ENCODE measurements around the gene WDR4.
"Not testable (repeated sequence)": the region's sequence is repeated elsewhere in the genome, so short reads cannot be mapped to it uniquely, and the experiment has no call there.

Gene WDR4

DNA sequence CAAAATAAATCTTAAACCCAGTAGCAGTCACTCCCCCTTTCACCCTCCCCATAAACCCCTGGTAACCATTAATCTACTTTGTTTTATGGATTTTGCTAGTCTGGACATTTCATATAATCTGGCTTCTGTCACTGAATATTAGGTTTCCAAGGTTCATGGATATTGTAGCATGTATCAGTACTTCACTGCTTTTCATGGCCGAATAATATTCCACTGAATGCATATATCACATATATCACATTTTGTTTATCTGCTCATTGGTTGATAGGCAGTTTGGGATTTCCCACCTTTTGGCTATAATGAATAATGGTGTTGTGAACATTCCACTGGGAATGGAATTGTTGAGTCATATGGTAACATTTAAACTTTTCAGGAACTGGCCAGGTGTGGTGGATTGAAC lies 4.6 kb upstream of the WDR4 start:
- H3K4me2 ChIP-seq, result no peak overlapping the region
- H3K27me3 ChIP-seq, result no peaks in the 10 kb centered on the region
- H3K27ac ChIP-seq, result no peak overlapping the region
- no peaks in the 10 kb centered on the region for H3K9me3 ChIP-seq
- H3K4me1 ChIP-seq, result peaks cover 10% of the 10 kb centered on the region
- no peaks in the 10 kb centered on the region for H4K20me1 ChIP-seq
- H3K4me3 ChIP-seq, result no peak overlapping the region
- TF ChIP-seq Cebpa-rat (IDR thresholded peaks at IDR 0.05), result no peak
- no peaks in the 10 kb centered on the region for H3K36me3 ChIP-seq
- H3K9ac ChIP-seq, result no peak overlapping the region

- H3K27ac ChIP-seq, result no peak overlapping the region
- no peaks in the 10 kb centered on the region for H3K27me3 ChIP-seq
- peaks cover 14% of the 10 kb centered on the region; the same call in 1 of the 2 replicates for H4K20me1 ChIP-seq
- no peak for TF ChIP-seq Cebpa-rat (IDR thresholded peaks at IDR 0.05)
- peak overlapping the region; percentile 94 for H3K9ac ChIP-seq
- peaks cover 16% of the 10 kb centered on the region for H3K36me3 ChIP-seq
- peak overlapping the region; percentile 96 for H3K4me3 ChIP-seq
- H3K4me1 ChIP-seq, result peaks cover 21% of the 10 kb centered on the region
- H3K4me2 ChIP-seq, result peak overlapping the region; percentile 85
- no peaks in the 10 kb centered on the region for H3K9me3 ChIP-seq
These were observed 1.0 kb upstream of the WDR4 start for GRCh38 chr21:42880352-42880751.

GRCh38 chr21:42878678-42878992 lies 704 bp downstream of the WDR4 start:
- H3K4me2 ChIP-seq, result peak overlapping the region; percentile 88
- H3K27ac ChIP-seq, result peak overlapping the region; percentile 94

GRCh38 chr21:42875811-42876210 lies 3.5 kb downstream of the WDR4 start:
- H3K27ac ChIP-seq, H3K9me3 ChIP-seq, H3K27me3 ChIP-seq, H3K9ac ChIP-seq, H3K4me2 ChIP-seq, H3K4me3 ChIP-seq: not testable (repeated sequence)
- Histone ChIP-seq H3K36me3 (peaks cover 61% of the 10 kb centered on the region), H3K4me1 (peaks cover 21% of the 10 kb centered on the region), H4K20me1 (peaks cover 39% of the 10 kb centered on the region)

More at GRCh38 chr21:42878678-42878992, 704 bp downstream of the WDR4 start:
- H3K4me3 ChIP-seq, result peak overlapping the region; percentile 96
- TF ChIP-seq Cebpa-rat (IDR thresholded peaks at IDR 0.05), result no peak
- no peaks in the 10 kb centered on the region for H3K27me3 ChIP-seq
- H3K9me3 ChIP-seq, result no peaks in the 10 kb centered on the region
- peak overlapping the region; percentile 94 for H3K9ac ChIP-seq
- peaks cover 33% of the 10 kb centered on the region for H3K36me3 ChIP-seq
- H4K20me1 ChIP-seq, result peaks cover 18% of the 10 kb centered on the region; the same call in 1 of the 2 replicates
- peaks cover 21% of the 10 kb centered on the region for H3K4me1 ChIP-seq

DNA sequence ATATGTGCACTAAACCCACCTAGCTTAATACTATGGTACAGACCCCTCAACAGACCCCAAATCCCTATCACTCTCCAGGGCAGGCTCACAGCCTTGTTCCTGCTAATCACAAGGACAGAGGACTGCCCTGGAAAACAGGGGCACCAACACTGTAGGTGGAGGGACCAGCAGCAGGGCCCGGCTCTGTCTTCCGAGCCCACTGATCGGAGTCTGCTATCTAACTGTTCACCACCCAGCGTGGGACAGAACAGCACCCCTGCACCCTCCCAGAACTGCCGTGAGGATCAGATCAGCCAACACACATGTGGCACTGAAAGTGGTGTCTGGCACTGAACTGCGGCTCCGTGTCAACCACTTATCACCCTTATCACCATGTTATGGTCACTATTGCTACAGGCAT lies 6.2 kb downstream of the WDR4 start:
- Histone ChIP-seq H3K9me3 (no peaks in the 10 kb centered on the region), H3K4me1 (peaks cover 14% of the 10 kb centered on the region), H3K4me3 (no peak overlapping the region), H3K27ac (no peak overlapping the region), H3K4me2 (no peak overlapping the region), H3K27me3 (no peaks in the 10 kb centered on the region), H4K20me1 (peaks cover 64% of the 10 kb centered on the region), H3K36me3 (peaks cover 88% of the 10 kb centered on the region), H3K9ac (no peak overlapping the region)
- TF ChIP-seq Cebpa-rat (IDR thresholded peaks at IDR 0.05), result no peak

DNA sequence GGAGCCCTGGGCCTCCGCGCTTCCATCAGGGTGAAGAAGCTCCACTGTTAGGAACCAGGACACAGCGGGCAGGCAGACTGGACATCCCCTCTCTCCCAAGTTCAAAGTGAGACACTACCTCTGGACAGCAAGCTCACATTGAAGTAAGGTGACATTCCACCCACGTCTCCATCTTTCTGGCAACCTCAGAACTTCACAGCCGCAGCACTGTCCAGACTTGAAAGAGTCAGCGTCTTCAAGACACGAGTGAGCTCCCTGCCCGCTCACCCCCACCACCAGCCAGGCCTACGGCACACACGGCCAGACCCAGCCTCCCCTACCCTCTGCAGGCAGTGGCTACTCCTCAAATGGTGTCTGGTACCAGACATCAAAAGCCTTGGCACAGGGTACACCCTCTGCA lies 11.1 kb downstream of the WDR4 start:
- no peak overlapping the region for H3K27ac ChIP-seq
- H3K4me2 ChIP-seq, result no peak overlapping the region
- TF ChIP-seq Cebpa-rat (IDR thresholded peaks at IDR 0.05), result no peak
- no peak overlapping the region for H3K9ac ChIP-seq
- peaks cover 47% of the 10 kb centered on the region for H3K4me1 ChIP-seq
- H3K9me3 ChIP-seq, result no peaks in the 10 kb centered on the region
- H3K27me3 ChIP-seq, result no peaks in the 10 kb centered on the region
- peaks cover 84% of the 10 kb centered on the region for H3K36me3 ChIP-seq
- peaks cover 89% of the 10 kb centered on the region for H4K20me1 ChIP-seq
- no peak overlapping the region for H3K4me3 ChIP-seq

DNA sequence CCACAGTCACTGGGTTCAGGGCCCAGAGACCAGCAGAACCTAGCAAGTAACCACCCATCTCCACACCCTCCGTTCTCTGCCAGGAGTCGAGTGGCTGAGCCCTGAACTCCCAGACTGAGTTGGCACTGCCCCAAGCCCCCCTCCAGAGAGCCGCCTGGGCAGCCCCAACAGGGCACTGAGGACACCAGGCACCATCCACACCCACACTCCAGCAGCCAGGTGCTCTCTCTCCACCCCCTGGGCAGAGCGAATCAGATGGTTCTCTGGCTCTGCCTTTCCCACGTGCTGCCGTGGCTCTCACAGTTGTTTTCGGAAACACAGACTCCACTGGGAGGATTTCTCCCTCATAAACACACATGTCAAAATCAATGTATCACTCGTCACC lies 13.6 kb downstream of the WDR4 start:
- peak overlapping the region; percentile 92 for H3K4me2 ChIP-seq

DNA sequence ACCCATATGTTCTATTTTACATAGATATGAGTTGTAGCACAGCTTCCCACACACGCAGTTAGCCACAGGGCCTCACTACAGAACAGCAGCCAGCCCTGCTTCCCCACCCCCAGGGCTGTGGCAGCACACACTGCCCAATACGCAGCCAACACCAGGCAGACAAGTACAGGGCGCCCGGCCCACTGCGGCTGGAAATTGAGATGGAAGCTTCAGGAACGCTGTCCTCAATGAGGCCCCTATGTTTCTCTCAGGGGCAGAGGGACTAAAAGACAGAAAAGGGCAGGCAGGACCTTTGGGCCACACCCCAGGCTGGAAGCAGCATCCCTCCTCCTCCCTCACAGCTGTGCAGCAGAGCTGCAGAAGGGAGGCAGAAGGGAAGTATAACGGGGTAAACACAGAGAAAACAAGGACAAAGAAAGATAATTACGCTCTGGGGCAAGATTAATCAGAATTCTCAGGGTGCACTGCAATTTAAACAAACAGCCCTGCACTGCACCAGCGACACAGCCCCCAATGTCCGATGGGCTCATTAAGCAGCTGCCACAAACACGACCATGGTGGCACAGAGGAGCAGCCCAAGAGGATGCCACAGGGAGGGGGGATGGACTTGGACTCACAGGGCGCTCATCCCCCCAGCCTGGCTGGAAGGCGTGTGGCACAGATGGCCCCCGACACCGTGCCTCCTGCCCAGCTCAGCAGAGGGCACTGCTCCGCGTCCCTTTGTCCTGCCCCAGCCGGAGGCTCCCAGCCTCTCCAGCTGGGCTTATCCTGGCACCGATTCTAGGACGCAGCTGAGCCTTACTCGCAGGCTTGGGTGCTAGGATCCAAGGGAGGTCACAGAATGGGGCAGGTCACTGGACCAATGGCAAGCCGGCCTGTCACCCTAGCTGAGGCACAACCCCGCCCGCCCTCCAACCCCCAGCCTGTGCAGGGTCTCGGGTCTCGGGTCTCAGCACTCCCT lies 14.2 kb downstream of the WDR4 start:
- peaks cover 54% of the 10 kb centered on the region for H3K4me1 ChIP-seq
- no peak for TF ChIP-seq Cebpa-rat (IDR thresholded peaks at IDR 0.05)
- H3K4me2 ChIP-seq, result peak overlapping the region; percentile 92
- peak overlapping the region; percentile 53 for H3K9ac ChIP-seq
- H3K27me3 ChIP-seq, result no peaks in the 10 kb centered on the region
- H3K4me3 ChIP-seq, result no peak overlapping the region
- H3K9me3 ChIP-seq, result no peaks in the 10 kb centered on the region
- H3K27ac ChIP-seq, result peak overlapping the region; percentile 73
- peaks cover 89% of the 10 kb centered on the region for H4K20me1 ChIP-seq
- peaks cover 82% of the 10 kb centered on the region for H3K36me3 ChIP-seq

More for the DNA sequence above, 13.6 kb downstream of the WDR4 start:
- Histone ChIP-seq H3K4me3 (peak overlapping the region; percentile 46; the same call in 1 of the 2 replicates), H3K9me3 (no peaks in the 10 kb centered on the region), H3K27ac (peak overlapping the region; percentile 73), H3K36me3 (peaks cover 82% of the 10 kb centered on the region), H3K27me3 (no peaks in the 10 kb centered on the region), H4K20me1 (peaks cover 88% of the 10 kb centered on the region), H3K4me1 (peaks cover 54% of the 10 kb centered on the region), H3K9ac (peak overlapping the region; percentile 53)
- no peak for TF ChIP-seq Cebpa-rat (IDR thresholded peaks at IDR 0.05)

DNA sequence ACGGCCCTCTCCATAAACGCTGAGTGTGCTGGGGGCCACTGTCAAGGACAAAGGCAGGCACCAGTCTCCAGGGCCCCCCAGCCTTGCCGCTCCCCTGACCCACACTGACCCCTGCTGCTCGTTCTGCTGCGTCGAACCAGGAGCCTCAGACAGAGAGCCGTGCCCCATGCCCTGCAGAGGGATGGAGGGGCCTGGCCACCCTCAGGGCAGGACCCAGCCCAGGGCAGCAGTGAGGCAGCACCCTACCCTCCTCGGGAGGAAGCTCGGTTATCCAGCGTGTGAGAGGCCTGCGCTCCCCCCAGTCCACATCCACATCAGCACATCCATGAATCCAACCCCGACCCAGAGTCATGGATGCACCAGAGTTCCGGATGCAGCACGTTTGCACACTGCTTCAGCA lies 15.1 kb downstream of the WDR4 start:
- H4K20me1 ChIP-seq, result peaks cover 89% of the 10 kb centered on the region
- peak overlapping the region; percentile 53 for H3K9ac ChIP-seq
- peaks cover 82% of the 10 kb centered on the region for H3K36me3 ChIP-seq
- no peaks in the 10 kb centered on the region for H3K9me3 ChIP-seq
- H3K4me1 ChIP-seq, result peaks cover 54% of the 10 kb centered on the region
- TF ChIP-seq Cebpa-rat (IDR thresholded peaks at IDR 0.05), result no peak
- peak overlapping the region; percentile 92 for H3K4me2 ChIP-seq
- peak overlapping the region; percentile 73 for H3K27ac ChIP-seq
- no peaks in the 10 kb centered on the region for H3K27me3 ChIP-seq
- H3K4me3 ChIP-seq, result no peak overlapping the region

DNA sequence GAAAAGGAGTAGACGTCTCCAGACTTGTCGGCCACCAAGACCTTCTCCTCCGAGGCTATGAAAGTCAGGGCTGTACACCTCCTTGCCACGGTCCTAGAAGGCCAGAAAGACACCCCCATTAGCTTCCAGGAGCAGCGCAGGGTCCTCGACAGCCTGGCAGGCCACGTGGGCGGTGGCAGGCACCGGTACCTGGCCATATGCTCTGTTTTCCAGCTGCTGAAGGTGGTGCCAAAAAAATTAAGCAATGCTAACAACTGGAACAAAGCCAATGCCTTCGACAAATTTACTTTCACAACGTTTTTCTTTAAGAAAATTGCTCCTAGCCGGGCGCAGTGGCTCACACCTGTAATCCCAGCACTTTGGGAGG lies 15.9 kb downstream of the WDR4 start:
- no peak overlapping the region for H3K4me3 ChIP-seq
- H3K9me3 ChIP-seq, result no peaks in the 10 kb centered on the region
- H3K4me1 ChIP-seq, result peaks cover 60% of the 10 kb centered on the region
- no peak overlapping the region for H3K4me2 ChIP-seq
- H4K20me1 ChIP-seq, result peaks cover 89% of the 10 kb centered on the region
- no peaks in the 10 kb centered on the region for H3K27me3 ChIP-seq
- no peak for TF ChIP-seq Cebpa-rat (IDR thresholded peaks at IDR 0.05)
- H3K27ac ChIP-seq, result no peak overlapping the region
- H3K36me3 ChIP-seq, result peaks cover 82% of the 10 kb centered on the region
- no peak overlapping the region for H3K9ac ChIP-seq
